GM23338 (cell line): Measurements from ENCODE around the gene FSTL3. TPM values are rescaled to one million over a fixed set of nuclear protein-coding genes. Genes with fewer than 3 reads are reported as not detected.
A peak's percentile ranks its signal among the peaks of the same experiment; 100 is the strongest.

Experiments used
- ATAC-seq: fragments of 200-7000 bp; cut with Tn5 transposase; 3 replicates; pipeline ENCODE4 v1.9.1; 2020
- DNase-seq: peaks from one replicate; pipeline ENCODE4 v3.0.0-alpha.2; 2015; ENCODE audit warnings: low spot score
- H2AFZ ChIP-seq: fragments of 200-600 bp; sonication (generic); 2 replicates; pipeline ENCODE4 v1.8.0; 2016; ENCODE audit warnings: antibody characterized with exemption, mild to moderate bottlenecking, moderate library complexity
- H3F3A ChIP-seq: fragments of 200-600 bp; sonication (generic); replicated peaks from 2 replicates; pipeline ENCODE4 v1.8.0; 2017; ENCODE audit warnings: antibody characterized with exemption, mixed run types, low read depth
- H3K27ac ChIP-seq: fragments of 200-600 bp; sonication (generic); 2 replicates; pipeline ENCODE4 v1.6.1; 2016; ENCODE audit warnings: low read depth
- H3K27me3 ChIP-seq: fragments of 200-600 bp; sonication (generic); 2 replicates; pipeline ENCODE4 v1.8.0; 2016; ENCODE audit warnings: mild to moderate bottlenecking, mixed run types, moderate library complexity; ENCODE audit not compliant: insufficient read depth
- H3K36me3 ChIP-seq: fragments of 200-600 bp; sonication (generic); 2 replicates; pipeline ENCODE4 v1.8.0; 2016; ENCODE audit warnings: mild to moderate bottlenecking; ENCODE audit not compliant: insufficient read depth
- H3K4me1 ChIP-seq: fragments of 200-600 bp; sonication (generic); 2 replicates; pipeline ENCODE4 v1.8.0; 2016; ENCODE audit warnings: mild to moderate bottlenecking, moderate library complexity; ENCODE audit not compliant: insufficient read depth
- H3K4me2 ChIP-seq: fragments of 200-600 bp; sonication (generic); 2 replicates; pipeline ENCODE4 v1.7.1; 2017; ENCODE audit warnings: mixed run types
- H3K4me3 ChIP-seq: fragments of 200-600 bp; sonication (generic); 2 replicates; pipeline ENCODE4 v1.6.1; 2016; ENCODE audit warnings: mixed run types
- H3K79me2 ChIP-seq: fragments of 200-600 bp; sonication (generic); replicated peaks from 2 replicates; pipeline ENCODE4 v1.8.0; 2017; ENCODE audit warnings: mild to moderate bottlenecking; ENCODE audit not compliant: insufficient read depth
- H3K9me2 ChIP-seq: fragments of 200-600 bp; sonication (generic); 2 replicates; pipeline ENCODE4 v1.8.0; 2017; ENCODE audit not compliant: insufficient read depth
- H4K20me1 ChIP-seq: fragments of 200-600 bp; sonication (generic); replicated peaks from 2 replicates; pipeline ENCODE4 v1.8.0; 2017; ENCODE audit warnings: mild to moderate bottlenecking; ENCODE audit not compliant: insufficient read depth
- H3K27ac Mint-ChIP-seq: 2 replicates; pipeline ENCODE4 v1.8.0; 2020; ENCODE audit warnings: inconsistent platforms, mild to moderate bottlenecking, moderate library complexity, mixed read lengths
- H3K27me3 Mint-ChIP-seq: 3 replicates; pipeline ENCODE4 v1.8.0; 2022; ENCODE audit warnings: low read depth, mild to moderate bottlenecking, moderate library complexity, mixed read lengths, inconsistent platforms; ENCODE audit not compliant: insufficient read depth, poor library complexity
- H3K36me3 Mint-ChIP-seq: 3 replicates; pipeline ENCODE4 v1.8.0; 2021; ENCODE audit warnings: low read depth, mild to moderate bottlenecking, inconsistent platforms, moderate library complexity, mixed read lengths
- H3K4me1 Mint-ChIP-seq: 3 replicates; pipeline ENCODE4 v1.8.0; 2020; ENCODE audit warnings: mild to moderate bottlenecking, inconsistent platforms, mixed read lengths
- H3K4me3 Mint-ChIP-seq: 3 replicates; pipeline ENCODE4 v1.8.0; 2021; ENCODE audit warnings: moderate library complexity, mild to moderate bottlenecking, inconsistent platforms, mixed read lengths
- H3K9me3 Mint-ChIP-seq: 3 replicates; pipeline ENCODE4 v1.8.0; 2020; ENCODE audit warnings: moderate library complexity, mild to moderate bottlenecking, inconsistent platforms, mixed read lengths
- CREB1 ChIP-seq: fragments of 250-450 bp; sonication (Bioruptor Pico); IDR thresholded peaks from 2 replicates; pipeline ENCODE4 v1.5.0; 2020; ENCODE audit warnings: low read depth, mild to moderate bottlenecking, moderate library complexity
- CTCF ChIP-seq, 2 experiments: fragments of 200-600 bp in 1 of 2; sonication (generic) in 1 of 2; conservative IDR thresholded peaks; 2 replicates each; pipeline versions ENCODE4 v1.5.1 to v1.6.1; 2016 to 2017; ENCODE audit warnings: antibody characterized with exemption in 2 of 2, low read depth in 2 of 2, mild to moderate bottlenecking in 2 of 2, moderate library complexity in 1 of 2
- ETS1 ChIP-seq: IDR thresholded peaks from 2 replicates; pipeline ENCODE4 v1.6.1; 2016; ENCODE audit warnings: antibody characterized with exemption
- EZH2 ChIP-seq: fragments of 200-600 bp; sonication (generic); IDR thresholded peaks from one replicate; pipeline ENCODE4 v1.8.0; 2017; ENCODE audit warnings: antibody characterized with exemption, mild to moderate bottlenecking, low read depth; ENCODE audit not compliant: unreplicated experiment
- EZH2phosphoT487 ChIP-seq: fragments of 200-600 bp; sonication (generic); IDR thresholded peaks from one replicate; pipeline ENCODE4 v1.8.1; 2018; ENCODE audit warnings: antibody characterized with exemption; ENCODE audit not compliant: unreplicated experiment
- JUNB ChIP-seq: IDR thresholded peaks from one replicate; pipeline ENCODE4 v1.6.1; 2016; ENCODE audit warnings: antibody characterized with exemption; ENCODE audit not compliant: unreplicated experiment
- NANOG ChIP-seq: IDR thresholded peaks from 2 replicates; pipeline ENCODE4 v1.6.1; 2016; ENCODE audit warnings: antibody characterized with exemption, borderline replicate concordance
- REST ChIP-seq: IDR thresholded peaks from one replicate; pipeline ENCODE4 v1.6.1; 2018; ENCODE audit warnings: antibody characterized with exemption; ENCODE audit not compliant: unreplicated experiment
- STAT1 ChIP-seq: IDR thresholded peaks from one replicate; pipeline ENCODE4 v1.6.1; 2016; ENCODE audit warnings: antibody characterized with exemption; ENCODE audit not compliant: unreplicated experiment
- ZNF114 ChIP-seq: fragments of 250-450 bp; sonication (Bioruptor Pico); IDR thresholded peaks from 2 replicates; pipeline ENCODE4 v1.5.0; 2020; ENCODE audit warnings: mild to moderate bottlenecking, moderate library complexity
- ZNF331 ChIP-seq: fragments of 250-450 bp; sonication (Bioruptor Pico); IDR thresholded peaks from 2 replicates; pipeline ENCODE4 v1.5.0; 2020; ENCODE audit warnings: low read depth, mild to moderate bottlenecking, moderate library complexity
- polyA plus RNA-seq: library from polyadenylated mRNA; unstranded; fragments of >200 nt; fragmentation: Nextera tagmentation; extraction: Ambion mirVana; gene quantifications from 2 replicates; pipeline ENCODE4 v1.2.1, GENCODE V29; 2016
- total RNA-seq: library from RNA; depleted of rRNA; stranded (reverse); fragments of >200 nt; shearing (Covaris generic); gene quantifications from 2 replicates; pipeline ENCODE4 v1.2.3, GENCODE V29; 2014

The FSTL3 gene
- total and polyA plus RNA-seq, 2 experiments from 2014 or later = 3.1 to 10.1 TPM

GRCh38 chr19:634975-635652 lies 41.1 kb upstream of the FSTL3 start:
- Mint-ChIP-seq H3K4me3 (no peak overlapping the region), H3K36me3 (peaks cover 18% of the 10 kb centered on the region), H3K9me3 (no peaks in the 10 kb centered on the region; the same call in 2 of the 3 replicates), H3K27ac (no peak overlapping the region), H3K4me1 (peaks cover 9% of the 10 kb centered on the region; the same call in 2 of the 3 replicates), H3K27me3 (peaks cover 30% of the 10 kb centered on the region)
- no peak overlapping the region for H3K4me3 ChIP-seq
- no peak overlapping the region for H2AFZ ChIP-seq
- peaks cover 19% of the 10 kb centered on the region for H3K79me2 ChIP-seq
- DNase-seq (no peak), ATAC-seq (no peak)
- no peaks in the 10 kb centered on the region for H3F3A ChIP-seq
- H3K36me3 ChIP-seq = no peaks in the 10 kb centered on the region
- no peaks in the 10 kb centered on the region; the same call in 1 of the 2 replicates for H4K20me1 ChIP-seq
- H3K4me1 ChIP-seq = peaks cover 3% of the 10 kb centered on the region; the same call in 1 of the 2 replicates
- TF ChIP-seq ZNF331 (CRISPR knock-in tag) = no peak
- TF ChIP-seq JUNB = no peak
- no peak for TF ChIP-seq EZH2phosphoT487
- no peaks in the 10 kb centered on the region for H3K9me2 ChIP-seq
- H3K4me2 ChIP-seq = no peak overlapping the region
- peaks cover 9% of the 10 kb centered on the region; the same call in 1 of the 2 replicates for H3K27me3 ChIP-seq
- H3K27ac ChIP-seq = no peak overlapping the region

GRCh38 chr19:638906-639252 lies 37.3 kb upstream of the FSTL3 start:
- H3K27ac Mint-ChIP-seq = no peak overlapping the region
- peak; percentile 5 for ATAC-seq
- TF ChIP-seq EZH2 = no peak
- TF ChIP-seq EZH2phosphoT487 = no peak
- no peak for TF ChIP-seq CTCF (conservative IDR thresholded peaks at IDR 0.05; ENCODE audit: low read depth in 2 of 2)
- no peak for TF ChIP-seq REST
- no peak for TF ChIP-seq NANOG
- no peak for TF ChIP-seq STAT1
- TF ChIP-seq ZNF114 (CRISPR knock-in tag) = no peak
- no peak for TF ChIP-seq ETS1
- no peak for TF ChIP-seq CREB1
- no peak for TF ChIP-seq ZNF331 (CRISPR knock-in tag)

More at GRCh38 chr19:638906-639252, 37.3 kb upstream of the FSTL3 start:
- peaks cover 31% of the 10 kb centered on the region for H3K27me3 Mint-ChIP-seq
- Histone ChIP-seq H3K9me2 (no peaks in the 10 kb centered on the region), H3K4me1 (peaks cover 2% of the 10 kb centered on the region; the same call in 1 of the 2 replicates), H3K27me3 (peaks cover 9% of the 10 kb centered on the region; the same call in 1 of the 2 replicates), H3K4me2 (peak overlapping the region; percentile 81), H4K20me1 (no peaks in the 10 kb centered on the region; the same call in 1 of the 2 replicates), H3K4me3 (peak overlapping the region; percentile 59), H3K27ac (no peak overlapping the region), H3F3A (no peaks in the 10 kb centered on the region), H3K79me2 (no peaks in the 10 kb centered on the region), H3K36me3 (no peaks in the 10 kb centered on the region), H2AFZ (no peak overlapping the region)
- no peaks in the 10 kb centered on the region; the same call in 2 of the 3 replicates for H3K9me3 Mint-ChIP-seq
- peak overlapping the region; percentile 75 for H3K4me3 Mint-ChIP-seq
- peaks cover 3% of the 10 kb centered on the region; the same call in 1 of the 3 replicates for H3K36me3 Mint-ChIP-seq
- peaks cover 9% of the 10 kb centered on the region; the same call in 2 of the 3 replicates for H3K4me1 Mint-ChIP-seq
- no peak for DNase-seq
